Frontal cortex (tissue), 4 donors: ENCODE measurements around the gene BIRC5. TPM values are rescaled to one million over a fixed set of nuclear protein-coding genes. Genes with fewer than 3 reads are reported as not detected.

Experiments used
- DNase-seq, 2 donors: peaks; one replicate each; pipeline ENCODE4 v3.0.0; 2012; ENCODE audit warnings: low spot score in 2 of 2
- FAIRE-seq: peaks from 2 replicates; lab custom pipeline; 2012; peaks lifted over from hg19 to GRCh38; lab: Jason Lieb, UNC
- total RNA-seq: library from RNA; depleted of rRNA; stranded (reverse); fragments of >200 nt; gene quantifications from one replicate; pipeline ENCODE4 v1.2.3, GENCODE V29; 2014
- donor health status: control.
- donor health status: control.
- donor health status: control.

Gene BIRC5
- total RNA-seq, 1 donor from 2014 or later, result 6.9 TPM

DNA sequence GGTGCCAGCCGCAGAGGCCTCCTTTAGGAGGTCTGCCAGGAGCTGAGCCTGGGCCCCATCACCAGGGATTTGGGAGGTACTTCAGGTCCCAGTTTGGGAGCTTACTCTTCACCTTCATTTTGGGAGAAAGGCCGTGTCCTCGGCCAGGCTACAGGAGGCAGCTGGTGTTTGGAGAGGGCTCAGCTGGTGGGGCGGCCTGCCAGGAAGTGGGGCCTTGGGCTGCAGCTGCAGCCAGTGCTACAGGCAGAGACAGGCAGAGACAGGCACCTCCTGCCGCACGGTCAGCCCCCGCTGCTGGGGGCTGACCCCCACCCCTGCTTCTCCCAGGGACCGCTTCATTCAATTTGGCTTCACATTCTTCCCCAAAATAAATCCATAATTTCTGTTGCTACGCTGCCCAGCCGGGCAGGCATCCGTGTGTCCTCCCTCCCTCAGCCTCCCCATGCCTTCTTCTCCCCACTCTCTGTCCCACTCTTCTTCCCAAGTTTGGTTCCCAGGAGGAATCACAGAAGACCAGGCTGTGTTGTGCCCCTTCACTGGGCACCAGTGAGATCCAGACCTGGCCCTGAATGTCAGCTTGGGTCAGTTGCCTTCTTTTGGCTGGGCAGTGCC is 23.5 kb downstream of the BIRC5 start:
- no peak for FAIRE-seq
- peak; percentile 60 to 68 for DNase-seq

DNA sequence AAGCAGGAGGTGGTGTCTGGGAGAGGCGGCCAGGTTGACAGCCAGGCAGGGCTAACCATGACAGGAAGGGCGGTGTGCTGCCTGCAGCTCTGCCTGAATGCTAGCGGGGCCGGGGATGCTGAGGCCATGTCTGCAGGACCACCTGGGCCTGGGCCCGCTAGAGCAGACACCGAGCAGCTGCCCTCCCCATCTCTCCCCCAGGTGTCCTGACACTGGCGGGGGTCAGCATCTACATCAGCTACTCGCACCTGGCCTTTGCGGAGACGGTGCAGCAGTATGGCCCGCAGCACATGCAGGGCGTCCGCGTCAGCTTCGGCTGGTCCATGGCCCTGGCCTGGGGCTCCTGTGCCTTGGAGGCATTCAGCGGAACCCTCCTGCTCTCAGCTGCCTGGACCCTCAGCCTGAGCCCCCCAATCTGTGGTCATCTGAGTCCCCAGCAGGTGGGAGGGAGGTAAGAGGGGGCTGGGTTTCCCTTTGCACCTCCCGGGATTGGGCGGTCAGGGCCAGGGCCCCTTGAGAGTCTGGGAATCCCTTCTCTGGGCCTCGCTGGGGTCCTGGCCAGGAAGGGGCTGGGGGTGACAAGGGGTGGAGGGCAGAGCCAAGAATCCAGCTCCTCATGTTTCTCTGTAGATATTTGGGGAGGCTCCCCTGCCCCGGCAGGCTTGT is 24.9 kb downstream of the BIRC5 start:
- no peak for FAIRE-seq
- no peak for DNase-seq

GRCh38 chr17:78239489-78239931 is 25.5 kb downstream of the BIRC5 start:
- FAIRE-seq (no peak), DNase-seq (no peak)

DNA sequence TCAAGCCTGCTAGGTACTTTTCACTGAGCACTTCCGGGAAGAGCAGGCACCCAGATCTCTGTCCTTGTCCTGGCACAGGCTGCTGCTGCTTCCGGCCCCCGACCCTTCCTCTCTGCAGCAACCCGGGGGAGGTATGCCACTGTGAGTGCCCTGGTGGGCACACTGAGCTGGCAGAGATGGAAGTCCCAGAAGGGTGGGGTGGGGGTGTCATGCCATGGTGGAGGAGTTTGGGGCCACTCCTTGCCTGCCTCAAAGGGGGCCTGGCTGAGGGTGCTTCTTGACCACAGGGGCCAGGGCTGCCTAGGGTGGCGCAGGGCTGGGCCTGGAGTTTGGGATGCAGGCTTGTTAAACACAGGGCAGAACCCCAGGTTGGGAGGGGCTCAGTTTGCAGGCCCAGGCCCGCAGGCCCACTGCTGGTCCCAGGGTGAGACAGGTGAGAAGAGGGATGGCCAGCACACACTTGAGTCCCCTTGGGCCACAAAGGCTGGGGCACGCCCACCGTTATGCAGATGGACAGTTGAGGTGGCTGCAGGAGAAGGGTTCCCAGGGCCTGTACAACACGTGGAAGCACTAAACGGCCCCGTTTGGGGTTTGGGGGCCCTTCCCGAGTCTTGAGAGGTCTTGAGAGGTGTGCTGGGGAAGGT is 26.1 kb downstream of the BIRC5 start:
- DNase-seq (no peak), FAIRE-seq (no peak)

DNA sequence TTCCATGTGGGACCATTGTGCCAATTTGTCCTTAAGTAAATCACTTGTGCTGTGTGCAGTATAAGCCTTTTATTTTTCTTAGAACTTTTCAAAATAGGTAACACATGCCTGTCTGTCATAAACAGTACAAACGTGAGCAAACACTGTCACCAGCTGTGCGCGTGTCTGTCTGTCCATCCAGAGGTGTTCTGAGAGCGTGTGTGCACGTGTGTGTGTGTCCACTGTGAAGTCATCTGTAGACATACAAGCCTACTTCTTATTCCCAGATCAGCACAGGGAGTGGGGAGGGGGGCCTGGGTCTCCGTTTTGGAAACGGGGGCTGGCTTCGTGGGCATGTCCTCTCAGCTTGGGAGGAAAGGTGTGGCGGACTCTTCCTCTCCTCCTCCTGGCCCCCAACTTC is 26.8 kb downstream of the BIRC5 start:
- FAIRE-seq (no peak), DNase-seq (no peak)

DNA sequence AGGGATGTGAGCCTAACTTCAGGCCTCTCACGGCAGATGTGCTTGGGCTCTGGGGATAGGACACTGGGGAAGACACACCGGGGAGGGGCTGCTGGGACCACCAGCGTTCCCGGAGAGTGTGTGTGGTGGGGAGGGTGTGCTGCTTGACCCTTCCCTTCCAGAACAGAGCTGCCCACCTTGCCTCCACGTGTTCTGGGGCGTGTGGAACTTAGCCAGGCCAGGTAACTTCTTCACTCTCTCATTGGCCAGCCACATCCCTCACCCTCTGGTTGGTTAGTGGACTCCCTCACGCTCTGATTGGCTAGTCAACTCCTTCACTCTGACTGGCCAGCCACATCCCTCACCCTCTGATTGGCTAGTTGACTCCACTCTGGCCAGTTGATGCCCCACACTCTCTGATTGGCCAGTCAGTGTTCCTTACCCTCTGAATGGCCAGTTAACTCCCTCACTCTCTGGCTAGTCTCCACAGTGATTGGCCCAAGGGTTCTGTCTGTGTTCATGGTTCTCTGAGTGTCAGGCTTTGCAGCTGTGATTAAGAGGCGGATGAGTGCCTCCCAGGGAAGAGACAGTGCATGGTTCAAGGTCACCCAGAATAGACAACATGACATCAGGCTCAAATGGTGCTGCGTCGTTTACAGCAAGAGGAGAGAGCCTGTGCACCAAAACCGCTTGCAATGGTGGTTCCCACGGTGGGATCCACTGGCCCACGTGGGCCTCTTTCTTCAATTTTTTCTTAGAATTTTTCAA is 27.4 kb downstream of the BIRC5 start:
- FAIRE-seq (peak; percentile 70), DNase-seq (peak; percentile 56 to 58)

- DNase-seq (no peak), FAIRE-seq (no peak)
Observed at GRCh38 chr17:78242024-78242742, 28.1 kb downstream of the BIRC5 start.

GRCh38 chr17:78247304-78247703 is 33.3 kb downstream of the BIRC5 start:
- no peak for FAIRE-seq
- no peak for DNase-seq

DNA sequence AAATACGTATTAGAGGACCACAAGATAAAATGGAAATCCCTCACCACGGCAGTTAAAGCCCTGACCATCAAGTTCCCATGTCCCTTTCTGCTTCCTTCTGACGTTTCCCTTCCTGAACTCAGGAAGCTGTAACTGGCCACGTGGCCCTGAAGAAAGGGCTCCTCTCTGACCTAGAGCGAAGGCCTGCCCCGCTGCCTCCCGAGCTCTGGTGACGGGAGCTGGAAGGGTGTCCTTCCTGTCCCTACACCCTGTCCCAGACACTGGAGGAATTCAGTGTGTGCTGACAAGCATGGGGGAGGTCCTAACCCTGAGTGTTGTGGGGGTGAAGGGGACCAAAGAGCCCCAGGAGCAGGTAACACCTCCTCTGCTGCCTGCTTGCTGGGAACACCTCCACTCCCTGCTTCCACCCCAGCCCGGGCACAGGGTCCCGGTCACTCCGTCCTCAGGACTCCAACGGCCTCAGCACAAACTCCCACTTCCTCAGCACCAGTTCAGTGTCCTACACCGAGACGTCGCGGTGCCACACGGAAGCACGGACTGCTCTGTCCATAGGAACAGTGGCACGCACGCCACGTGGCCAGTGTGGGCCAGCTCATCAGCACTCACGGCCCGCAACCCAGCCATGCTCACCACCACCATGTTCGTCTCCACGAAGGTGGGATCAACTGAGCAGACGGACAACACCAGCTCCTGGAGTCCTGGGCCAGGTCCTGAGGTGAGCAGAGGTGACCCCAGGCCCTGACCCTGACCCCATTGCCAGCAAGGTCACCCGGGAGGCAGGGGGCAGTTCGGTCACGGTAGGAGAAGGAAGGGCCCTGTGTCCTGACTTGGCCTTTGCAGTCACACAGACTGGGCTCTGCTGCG is 34.2 kb downstream of the BIRC5 start:
- FAIRE-seq, result no peak
- DNase-seq, result peak in 1 of 2 donors; percentile 57

DNA sequence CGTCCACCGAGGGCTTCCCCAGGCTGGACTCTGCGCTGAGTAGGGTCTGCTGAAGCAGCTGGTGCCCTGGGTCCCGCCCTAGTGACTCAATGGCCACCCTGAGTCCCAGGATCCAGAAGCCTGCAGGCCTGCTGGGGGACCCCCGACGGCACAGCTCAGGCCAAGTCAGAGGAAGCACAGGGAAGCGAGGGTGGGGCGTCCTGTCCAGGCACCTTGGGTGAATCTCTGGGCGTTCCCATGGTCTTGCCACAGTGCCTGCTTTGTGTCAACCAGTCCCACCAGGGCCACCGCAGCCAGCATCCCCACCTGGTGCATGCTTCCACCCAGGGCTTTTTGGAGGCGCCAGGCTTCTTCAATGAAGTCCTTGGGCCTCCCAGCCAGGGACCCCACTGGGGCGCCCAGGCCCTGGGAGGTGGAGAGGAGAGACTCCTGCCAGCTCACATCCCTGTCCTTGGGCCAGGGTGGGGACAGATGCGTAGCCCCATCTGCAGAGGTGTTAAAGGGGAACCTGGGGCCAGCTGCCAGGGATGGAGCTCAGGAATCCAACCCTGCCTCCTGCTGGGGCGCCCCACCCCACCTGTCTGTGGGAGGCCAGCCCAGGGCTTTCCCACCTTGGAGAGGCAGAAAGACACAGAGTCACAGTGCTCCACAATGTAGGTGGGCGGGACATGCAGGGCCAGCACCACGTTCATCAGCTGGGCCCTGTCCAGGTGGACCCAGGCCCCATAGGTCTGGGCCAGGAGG is 35.2 kb downstream of the BIRC5 start:
- no peak for FAIRE-seq
- no peak for DNase-seq

DNA sequence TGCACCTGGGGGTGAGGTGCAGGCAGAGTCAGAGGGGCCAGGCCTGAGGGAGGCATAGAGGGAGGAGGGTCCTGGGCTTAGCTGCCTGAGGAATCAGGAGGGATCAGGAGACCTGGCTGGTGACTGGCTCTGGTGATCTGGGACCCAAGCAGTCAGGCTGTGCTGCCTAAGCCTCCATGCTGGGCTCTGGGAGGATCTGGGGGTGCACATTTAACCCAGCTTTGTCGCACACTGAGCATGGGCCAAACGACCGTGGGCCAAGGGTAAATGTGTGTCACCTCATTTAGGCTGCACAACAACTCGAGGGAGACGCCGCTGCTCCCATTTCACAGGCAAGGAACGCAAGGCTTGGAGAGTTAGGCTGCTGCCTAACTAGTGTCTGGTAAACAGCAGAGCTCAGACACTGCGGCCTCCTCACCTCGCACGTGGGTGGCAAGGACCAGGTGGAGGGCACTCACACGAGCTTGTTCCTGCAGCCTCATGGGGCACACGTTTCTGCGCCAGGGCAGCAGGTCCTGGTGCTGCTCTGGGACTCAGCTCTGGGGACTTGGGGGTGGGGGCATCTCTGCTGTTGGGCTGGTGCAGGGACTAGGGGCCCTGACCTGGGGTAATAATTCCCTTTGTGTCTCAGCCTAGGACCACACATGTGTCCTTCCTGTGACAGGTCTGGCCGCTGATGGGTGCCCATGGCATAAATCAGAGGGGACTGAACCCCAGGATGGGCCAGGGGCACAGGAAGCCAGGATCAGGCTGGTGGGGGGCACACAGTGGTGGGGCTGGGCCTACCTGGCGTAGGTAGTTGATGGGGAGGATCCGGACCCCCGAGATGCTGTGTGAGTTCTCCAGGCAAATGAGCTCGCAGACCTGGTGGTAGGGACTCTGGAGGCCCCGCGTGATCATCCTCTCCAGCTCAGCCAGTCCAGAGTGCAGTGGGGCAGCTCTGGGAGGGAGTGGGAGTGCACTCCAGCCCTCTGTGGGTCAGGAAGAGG is 36.1 kb downstream of the BIRC5 start:
- FAIRE-seq (no peak), DNase-seq (no peak)

GRCh38 chr17:78250891-78251772 is 37.1 kb downstream of the BIRC5 start:
- FAIRE-seq, result no peak
- DNase-seq, result peak; percentile 85 to 95

- no peak for FAIRE-seq
Observed at GRCh38 chr17:78251773-78252103, 37.7 kb downstream of the BIRC5 start.

GRCh38 chr17:78252111-78252634 is 38.1 kb downstream of the BIRC5 start:
- DNase-seq (no peak), FAIRE-seq (no peak)

More at GRCh38 chr17:78251773-78252103, 37.7 kb downstream of the BIRC5 start:
- no peak for DNase-seq

DNA sequence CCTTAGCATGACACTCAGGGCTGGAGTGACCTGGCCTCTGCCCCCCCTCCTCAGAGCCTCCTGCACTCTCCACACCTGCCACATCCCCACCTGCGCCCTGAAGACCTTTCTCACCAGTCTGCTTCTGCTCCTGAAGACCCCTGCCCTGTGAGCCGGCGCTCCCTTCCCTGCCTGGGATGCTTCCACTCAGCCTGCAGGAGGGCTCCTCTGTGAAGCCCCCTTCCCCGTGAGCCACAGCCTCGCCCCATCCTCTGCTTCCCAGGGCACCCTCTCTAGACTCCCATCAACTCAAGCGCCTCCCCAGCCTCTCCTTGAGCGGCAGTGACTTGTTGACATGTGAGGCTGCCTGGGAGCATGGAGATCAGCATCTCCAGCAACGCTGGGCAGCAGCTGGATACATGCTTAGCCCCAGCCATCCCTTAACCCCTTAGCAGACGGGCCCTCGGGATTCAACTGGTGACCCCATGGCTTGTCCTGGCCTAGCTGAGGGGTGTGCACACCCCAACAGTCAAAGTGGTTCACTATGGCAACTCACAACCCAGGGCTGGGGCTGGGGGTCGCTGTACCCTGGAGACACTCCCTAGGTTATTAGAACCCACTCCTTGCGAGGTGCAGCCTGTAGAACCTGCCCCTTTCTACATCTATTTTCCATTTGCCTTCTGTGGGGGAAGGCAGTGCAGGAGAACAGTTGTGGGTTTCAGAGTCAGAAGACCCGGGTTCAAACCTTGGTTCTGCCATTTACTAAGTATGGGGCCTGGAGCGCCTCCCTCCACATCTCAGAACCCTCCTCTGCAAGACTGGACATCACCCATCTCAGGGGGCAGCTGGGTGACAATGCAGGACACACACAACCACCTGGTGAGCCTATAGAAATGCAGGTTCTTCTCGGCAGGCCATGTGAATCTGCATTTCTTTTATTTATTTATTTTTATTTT is 38.9 kb downstream of the BIRC5 start:
- DNase-seq (no peak), FAIRE-seq (no peak)
